T47D (cell line): ENCODE measurements around the gene KDELR3.
"Not testable (repeated sequence)": the region's sequence is repeated elsewhere in the genome, so short reads cannot be mapped to it uniquely, and the experiment has no call there.

Experiments
- DNase-seq, 2 experiments: peaks; one replicate each; pipeline versions ENCODE4 v3.0.0 to v3.0.0-alpha.2; 2011 to 2012; ENCODE audit warnings: low read depth in 1 of 2, low spot score in 1 of 2
- JUND ChIP-seq: IDR thresholded peaks from 2 replicates; pipeline ENCODE4 v1.6.1; 2012; ENCODE audit warnings: low read depth
- in situ Hi-C: cut with HindIII; loops from 2 replicates; pipeline ENCODE4 v1.10.0; 2016; ENCODE audit warnings: low sequenced_read_pairs, low pct_unique_long_range_greater_than_20kb

KDELR3 gene

GRCh38 chr22:38465673-38466490 is 2.0 kb upstream of the KDELR3 start:
- in situ Hi-C loops, result no loop called here
- TF ChIP-seq JUND, result no peak
- DNase-seq, result no peak

DNA sequence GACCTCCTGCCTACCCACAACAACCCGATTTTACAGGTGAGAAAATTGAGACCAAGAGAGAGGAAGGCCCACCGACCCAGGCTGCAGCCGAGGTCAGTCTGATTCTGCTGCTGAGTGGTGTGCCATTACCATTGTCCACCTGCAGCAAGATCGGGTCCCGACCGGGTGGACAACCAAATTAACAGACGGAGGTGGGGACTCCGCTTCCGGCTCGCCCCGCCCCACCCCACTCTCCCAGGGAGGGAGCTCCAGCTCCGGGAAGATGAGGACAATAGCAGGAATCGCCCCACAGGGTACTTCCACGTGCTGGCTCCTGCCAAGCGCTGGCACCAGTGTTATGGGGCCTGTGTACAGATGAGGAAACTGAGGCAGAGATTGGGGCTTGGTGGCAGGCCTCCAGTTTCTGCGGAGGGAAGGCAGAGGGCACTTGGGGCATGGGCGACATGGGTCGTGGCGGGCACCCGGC is 425 bp upstream of the KDELR3 start:
- in situ Hi-C loops, result no loop called here
- no peak for DNase-seq
- no peak for TF ChIP-seq JUND

DNA sequence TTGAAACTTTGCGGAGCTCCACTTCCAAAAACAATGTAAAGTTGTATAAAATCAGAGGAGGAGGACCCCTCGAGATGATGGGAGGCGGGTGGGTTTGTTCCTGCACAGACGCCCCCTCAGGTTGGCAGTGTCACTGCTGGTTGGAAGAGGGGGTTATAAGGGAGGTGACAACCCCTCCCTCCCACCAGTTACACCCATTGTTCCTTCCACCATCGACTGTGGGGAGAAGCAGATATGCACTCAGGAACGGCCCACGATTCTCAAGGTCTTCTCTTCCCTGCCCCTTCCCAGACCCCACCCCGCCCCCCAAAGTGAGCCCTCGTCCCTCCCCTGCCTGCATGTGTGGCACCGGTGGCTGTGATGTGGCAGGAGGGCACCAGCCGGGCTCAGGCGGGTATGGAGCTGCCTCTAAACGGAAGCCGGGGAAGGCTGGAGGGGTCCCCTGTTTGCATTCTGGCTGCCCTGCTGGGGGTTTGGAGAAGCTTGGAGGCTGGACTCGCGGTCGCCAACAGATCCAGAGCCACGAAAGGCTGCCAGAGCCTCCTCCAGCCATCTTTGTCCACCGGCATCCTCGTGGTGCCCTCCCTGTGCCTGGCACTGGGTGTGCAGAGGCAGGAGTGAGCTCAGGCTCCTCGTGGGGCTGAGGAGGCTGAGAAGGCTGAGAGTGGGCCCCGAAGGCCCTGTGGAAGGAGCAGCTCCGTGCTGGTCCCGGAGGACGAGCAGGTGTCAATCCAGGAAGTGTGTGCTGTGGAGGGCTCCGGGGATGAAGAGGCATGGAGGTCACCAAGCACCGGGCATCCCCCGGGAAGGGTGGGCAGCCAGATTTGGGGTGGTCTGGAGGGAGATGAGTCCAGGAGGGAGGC is 778 bp downstream of the KDELR3 start:
- in situ Hi-C loops, result no loop called here
- DNase-seq, result no peak
- no peak for TF ChIP-seq JUND

DNA sequence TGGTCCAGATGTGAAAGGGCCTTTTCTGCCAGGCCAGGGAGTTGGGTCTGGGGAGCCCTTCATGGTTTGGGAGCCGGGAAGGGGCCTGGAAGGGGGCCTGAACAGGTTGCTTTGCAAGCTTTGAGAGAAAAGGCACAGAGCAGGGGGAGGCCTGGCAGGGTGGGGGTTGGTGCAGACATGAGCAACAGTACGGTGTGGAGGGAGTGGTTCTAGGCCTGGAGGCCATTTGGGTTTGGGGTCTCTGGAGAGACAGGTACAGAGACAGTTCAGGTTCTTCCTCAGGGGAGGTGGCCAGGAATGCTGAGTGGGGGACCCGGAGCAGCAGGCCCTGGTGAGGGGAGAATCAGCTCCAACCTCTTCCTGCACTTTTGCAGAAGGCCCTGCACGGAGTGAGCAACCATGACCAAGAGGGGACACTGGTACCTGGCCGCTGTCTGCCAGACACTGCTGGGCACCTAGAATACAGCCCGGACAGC is 1.4 kb downstream of the KDELR3 start:
- in situ Hi-C loops, result no loop called here
- TF ChIP-seq JUND, result no peak
- no peak for DNase-seq

DNA sequence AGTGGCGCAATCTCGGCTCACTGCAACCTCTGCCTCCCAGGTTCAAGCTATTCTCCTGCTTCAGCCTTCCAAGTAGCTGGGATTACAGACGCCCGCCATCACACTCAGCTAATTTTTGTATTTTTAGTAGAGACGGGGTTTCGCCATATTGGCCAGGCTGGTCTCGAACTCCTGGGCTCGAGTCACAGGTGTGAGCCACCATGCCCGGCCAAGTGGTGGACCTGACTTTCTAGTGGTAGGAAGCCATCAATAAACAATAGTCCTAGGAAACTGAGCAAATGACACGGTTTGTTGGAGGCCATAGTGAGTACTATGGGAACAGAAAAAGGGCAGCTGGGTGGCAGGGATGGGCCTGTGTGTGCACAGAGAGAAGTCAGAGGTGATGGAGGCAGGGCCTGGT is 2.3 kb downstream of the KDELR3 start:
- in situ Hi-C loops, DNase-seq: not testable (repeated sequence)

DNA sequence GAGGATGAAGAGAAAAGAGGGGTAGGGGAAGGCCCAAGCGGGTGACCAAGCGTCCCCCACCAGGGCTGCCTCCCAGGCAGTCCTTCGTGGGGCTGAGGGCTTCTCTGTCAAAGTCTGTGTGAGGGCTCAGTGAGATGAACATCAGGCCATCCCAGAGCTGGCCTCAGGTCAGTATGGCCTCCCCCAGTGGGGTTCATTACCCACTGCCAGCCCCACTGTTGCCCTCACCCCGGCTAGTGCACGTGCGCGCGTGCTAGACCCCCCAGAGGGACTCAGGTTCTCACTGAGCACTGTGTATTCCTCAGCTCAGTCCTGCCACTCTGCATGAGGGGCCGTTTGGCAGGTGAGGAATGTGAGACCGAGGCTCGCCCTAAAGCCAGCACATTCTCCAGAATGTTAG is 3.3 kb downstream of the KDELR3 start:
- in situ Hi-C loops, result no loop called here
- DNase-seq, result no peak
- no peak for TF ChIP-seq JUND

GRCh38 chr22:38474003-38474607 is 6.2 kb downstream of the KDELR3 start:
- DNase-seq, result no peak
- TF ChIP-seq JUND, result no peak
- in situ Hi-C loops, result no loop called here

- in situ Hi-C loops, result no loop called here
- TF ChIP-seq JUND, result no peak
- DNase-seq, result no peak
These were observed 9.7 kb downstream of the KDELR3 start for GRCh38 chr22:38477585-38477984.

DNA sequence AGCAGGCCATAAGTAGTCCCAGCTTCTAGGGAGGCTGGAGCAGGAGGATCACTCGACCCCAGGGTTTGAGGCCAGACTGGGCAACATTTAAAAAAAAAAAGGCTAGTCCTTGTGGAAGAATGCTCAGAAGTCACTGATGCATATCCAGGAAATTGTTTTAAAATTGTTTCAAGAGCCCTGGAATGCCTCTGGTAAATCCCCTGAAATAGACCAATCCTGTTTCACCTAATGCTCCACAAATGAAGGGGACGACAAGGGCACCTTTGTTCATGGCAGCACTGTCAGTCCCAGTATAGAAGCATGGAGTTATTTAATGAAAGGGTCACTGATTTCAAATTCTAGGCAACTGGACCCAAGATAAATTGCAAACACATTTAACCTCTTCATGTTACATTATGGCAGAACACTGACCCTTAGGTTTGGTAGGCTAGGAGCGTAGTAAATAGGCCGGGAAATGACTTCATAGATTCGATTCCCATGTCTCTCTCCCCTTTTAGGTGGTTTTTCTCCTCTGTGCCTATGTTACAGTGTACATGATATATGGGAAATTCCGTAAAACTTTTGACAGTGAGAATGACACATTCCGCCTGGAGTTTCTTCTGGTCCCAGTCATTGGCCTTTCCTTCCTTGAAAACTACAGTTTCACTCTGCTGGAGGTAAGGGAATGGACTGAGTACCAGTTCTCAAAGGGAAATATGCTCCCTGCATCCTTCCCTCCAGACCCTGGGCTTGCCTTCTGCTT is 11.4 kb downstream of the KDELR3 start:
- in situ Hi-C loops, result no loop called here
- no peak for DNase-seq
- no peak for TF ChIP-seq JUND

- no peak for DNase-seq
- TF ChIP-seq JUND, result no peak
- in situ Hi-C loops, result no loop called here
These were observed 13.4 kb downstream of the KDELR3 start for GRCh38 chr22:38481162-38481870.

DNA sequence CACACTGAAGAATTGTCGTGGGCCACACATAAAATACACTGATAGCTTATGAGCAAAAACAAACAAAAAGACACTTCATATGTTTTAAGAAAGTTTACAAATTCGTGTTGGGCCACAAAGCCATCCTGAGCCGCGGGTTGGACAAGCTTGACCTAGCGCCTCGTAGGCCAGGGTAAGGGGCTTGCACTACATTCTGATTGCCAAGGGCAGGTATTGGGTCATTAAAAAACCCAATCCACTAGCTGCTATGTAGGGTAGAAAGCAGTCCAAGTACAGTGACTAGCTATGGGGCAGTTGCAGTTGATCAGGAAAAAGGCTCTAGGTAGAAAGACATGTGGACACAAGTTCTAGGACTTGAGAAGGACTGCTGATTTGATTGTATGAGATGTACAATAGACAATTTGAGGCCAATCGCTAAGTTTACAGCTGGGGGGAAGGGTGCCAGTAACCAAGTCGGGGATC is 14.0 kb downstream of the KDELR3 start:
- in situ Hi-C loops, result no loop called here
- no peak for TF ChIP-seq JUND
- DNase-seq, result no peak

GRCh38 chr22:38482662-38483308 is 14.9 kb downstream of the KDELR3 start:
- TF ChIP-seq JUND, result no peak
- in situ Hi-C loops, result no loop called here
- DNase-seq, result no peak
